NCI-H2227 (cell line): ENCODE results near the gene PLA2G2C.

ENCODE experiments used
- DNase-seq: peaks from one replicate; lab custom pipeline; 2025; ENCODE audit not compliant: unreplicated experiment; lab: John Stamatoyannopoulos, UW

PLA2G2C gene

DNA sequence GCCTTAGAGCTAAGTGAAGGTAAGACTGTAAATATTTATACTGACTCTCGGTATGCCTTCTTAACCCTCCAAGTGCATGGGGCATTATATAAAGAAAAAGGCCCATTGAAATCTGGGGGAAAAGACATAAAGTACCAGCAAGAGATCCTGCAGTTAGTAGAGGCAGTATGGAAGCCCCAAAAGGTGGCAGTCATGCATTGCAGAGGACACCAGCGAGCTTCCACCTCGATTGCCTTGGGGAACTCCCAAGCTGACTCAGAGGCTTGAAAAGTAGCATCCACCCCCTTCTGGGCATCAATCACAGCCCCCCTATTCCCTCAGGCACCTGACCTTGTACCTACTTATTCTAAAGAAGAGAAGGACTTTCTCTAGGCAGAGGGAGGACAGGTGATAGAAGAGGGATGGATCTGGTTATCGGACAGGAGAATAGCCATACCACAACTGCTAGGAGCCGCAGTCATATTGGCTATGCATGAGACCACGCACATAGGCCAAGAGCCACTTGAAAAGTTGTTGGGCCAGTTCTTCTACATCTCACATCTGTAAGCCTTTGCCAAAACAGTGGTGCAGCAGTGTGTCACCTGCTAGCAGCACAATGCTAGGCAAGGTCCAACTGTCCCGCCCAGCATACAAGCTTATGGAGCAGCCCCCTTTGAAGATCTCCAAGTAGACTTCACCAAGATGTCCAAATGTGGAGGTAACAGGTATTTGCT lies 27.8 kb downstream of the PLA2G2C start:
- no peak for DNase-seq

DNA sequence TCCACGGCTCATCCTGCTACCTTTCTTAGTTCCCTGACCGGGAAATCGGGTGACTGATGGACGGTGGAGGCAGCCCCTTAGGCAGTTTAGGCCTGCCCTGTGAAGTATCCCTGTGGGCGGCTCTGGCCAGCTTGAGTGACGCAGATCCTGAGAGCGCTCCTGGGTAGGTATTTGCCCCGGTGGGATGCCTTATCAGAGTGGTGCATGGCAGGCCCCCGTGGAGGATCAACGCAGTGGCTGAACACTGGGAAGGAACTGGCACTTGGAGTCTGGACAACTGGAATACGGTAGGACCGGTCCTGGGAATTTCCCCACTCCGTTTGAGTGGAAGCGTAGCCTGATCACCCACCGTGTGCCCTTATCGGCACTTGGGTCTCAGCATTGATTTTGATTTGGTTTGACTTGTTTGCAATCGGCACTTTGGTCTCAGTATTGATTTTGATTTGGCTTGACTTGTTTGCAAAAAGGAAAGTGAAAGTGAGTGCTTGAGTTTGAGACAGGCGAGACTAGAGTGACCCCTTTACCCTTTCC lies 32.0 kb downstream of the PLA2G2C start:
- DNase-seq: no peak

DNA sequence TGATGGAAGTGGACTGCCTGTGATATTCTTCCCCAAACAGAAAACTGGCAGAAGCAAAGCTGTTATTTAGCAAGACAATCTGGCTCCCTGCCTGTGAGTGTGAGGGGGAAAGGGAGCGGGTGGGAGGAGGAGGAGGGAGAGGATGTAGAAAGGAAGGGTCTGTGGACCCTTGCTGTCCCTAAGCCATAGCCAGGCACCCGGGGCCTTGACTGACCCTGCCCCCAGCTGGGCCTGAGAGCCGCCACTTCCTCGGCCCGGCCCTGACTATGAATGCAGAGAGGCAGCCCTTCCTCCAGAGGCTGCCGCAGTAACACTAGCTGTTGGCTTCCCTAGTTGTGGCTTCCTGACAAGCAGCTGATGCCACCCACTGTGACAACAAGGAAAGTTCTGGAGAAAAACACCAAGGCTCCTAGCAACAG lies 33.3 kb downstream of the PLA2G2C start:
- peak; percentile 23 for DNase-seq

DNA sequence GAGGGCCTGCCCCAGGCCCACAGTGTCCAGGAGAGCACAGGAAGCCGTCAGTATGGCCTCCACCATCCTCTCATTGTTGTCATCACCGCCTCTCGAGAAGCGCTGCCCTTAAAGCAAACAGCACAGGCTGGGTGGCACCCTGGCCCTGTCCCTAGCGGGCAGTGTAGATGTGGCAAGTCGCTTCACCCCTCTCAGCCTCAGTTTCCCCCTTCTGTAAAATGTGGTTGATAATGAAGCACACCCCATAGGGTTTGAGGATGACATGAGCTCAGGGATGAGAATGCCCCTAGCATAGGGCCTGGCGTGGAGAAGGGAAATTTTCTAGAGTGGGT lies 33.8 kb downstream of the PLA2G2C start:
- no peak for DNase-seq

DNA sequence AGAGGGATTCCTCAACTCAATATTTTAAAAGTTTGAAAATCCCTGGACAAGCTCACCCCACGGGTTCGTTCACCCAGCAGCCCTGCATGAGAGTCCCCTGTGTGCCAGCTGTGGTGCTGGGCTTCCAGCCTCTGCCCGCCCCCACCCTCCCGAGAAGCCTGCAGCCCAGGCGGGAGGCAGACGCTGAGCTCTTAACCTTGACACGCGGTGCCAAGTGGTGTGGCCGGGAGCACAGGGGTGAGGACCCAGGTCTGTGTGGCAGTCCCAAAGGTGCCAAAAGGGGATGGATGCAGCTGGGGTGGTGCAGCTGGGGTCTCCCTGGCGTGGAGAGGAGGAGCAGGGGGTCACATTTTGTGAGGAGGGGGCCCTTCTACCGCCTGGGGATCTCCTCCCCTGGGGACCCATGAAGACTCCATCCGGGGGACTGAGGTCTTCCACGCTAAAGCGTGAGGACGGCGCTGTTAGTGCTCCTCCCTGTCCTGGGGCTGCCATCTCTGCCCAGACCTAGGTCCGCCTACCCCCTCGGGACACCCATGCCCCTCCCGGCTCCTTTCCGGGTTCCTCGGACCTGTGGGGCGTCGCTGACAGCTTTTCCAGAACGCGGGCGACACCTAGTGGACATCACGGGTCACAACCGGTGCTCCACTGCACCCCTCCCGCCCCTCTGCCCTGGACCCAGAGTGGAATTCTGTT lies 34.3 kb downstream of the PLA2G2C start:
- DNase-seq: peak; percentile 87

DNA sequence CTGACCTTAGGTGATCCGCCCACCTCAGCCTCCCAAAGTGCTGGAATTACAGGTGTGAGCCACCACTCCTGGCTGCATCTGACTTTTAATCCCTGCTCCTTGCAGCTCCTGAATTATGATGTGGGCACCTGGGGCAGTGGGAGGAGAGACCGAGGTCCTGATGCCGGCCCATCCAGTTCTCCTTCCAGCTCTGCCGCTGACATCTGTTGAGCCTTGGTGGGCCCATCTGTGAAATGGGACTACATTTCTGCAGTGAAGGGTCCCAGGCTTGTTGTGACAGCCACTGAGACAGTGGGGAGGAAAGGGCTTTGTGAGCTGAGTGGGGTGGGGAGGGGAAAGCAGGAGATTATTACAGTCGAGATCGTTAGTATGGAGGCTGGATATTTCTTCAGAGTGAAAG lies 35.3 kb downstream of the PLA2G2C start:
- no peak for DNase-seq

DNA sequence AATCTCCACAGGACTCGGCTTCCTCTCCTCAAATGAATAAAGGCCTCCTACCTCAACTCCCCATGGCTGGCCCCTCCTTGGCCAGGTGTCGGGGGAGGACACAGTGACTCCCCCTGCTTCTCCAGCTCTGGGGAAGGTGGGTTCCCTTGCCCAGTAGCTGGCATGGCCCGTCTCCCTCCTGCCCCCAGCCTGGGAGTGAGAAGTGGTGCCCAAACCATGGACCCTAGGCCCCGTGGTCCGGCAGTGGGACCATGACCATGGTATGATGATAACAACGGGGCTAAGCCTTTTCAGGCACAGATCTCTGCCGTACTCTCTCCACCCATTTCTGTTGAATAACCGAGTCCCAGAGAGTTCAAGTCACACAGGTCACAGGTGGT lies 36.0 kb downstream of the PLA2G2C start:
- no peak for DNase-seq

DNA sequence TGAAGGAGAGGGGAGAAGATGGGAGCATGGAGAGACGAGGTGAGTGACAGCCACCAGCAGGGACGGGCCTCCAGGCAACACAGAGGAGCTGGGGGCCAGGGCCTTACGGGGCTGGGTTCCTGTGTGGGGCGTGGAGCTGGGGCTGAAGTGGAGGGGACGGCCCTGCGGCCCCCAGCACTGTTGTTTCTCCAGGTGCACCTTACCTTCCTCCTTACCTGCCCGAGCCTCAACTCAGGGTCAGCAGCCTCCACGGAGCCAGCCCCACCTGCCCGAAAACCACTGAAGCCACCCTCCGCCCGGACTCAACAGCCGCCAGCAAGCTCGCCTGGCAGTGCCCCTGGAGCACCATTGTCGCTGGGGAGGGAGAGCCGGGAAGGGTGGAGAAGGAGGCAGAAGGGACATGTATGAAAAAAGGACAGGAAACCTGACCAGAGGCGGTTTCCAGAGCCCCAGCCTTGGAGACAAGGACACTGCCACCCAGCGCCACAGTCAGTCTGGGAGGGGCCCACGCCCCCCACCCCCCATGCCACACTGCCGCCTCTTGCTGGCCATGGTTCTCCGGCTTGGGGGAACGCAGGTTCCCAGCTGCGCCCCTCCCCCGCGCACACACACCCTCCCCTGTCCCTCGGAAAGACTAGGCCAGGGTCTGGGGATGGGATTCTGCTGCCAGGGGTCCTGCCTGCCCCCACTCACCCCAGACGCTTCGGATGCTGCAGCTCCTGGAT lies 36.6 kb downstream of the PLA2G2C start:
- no peak for DNase-seq

DNA sequence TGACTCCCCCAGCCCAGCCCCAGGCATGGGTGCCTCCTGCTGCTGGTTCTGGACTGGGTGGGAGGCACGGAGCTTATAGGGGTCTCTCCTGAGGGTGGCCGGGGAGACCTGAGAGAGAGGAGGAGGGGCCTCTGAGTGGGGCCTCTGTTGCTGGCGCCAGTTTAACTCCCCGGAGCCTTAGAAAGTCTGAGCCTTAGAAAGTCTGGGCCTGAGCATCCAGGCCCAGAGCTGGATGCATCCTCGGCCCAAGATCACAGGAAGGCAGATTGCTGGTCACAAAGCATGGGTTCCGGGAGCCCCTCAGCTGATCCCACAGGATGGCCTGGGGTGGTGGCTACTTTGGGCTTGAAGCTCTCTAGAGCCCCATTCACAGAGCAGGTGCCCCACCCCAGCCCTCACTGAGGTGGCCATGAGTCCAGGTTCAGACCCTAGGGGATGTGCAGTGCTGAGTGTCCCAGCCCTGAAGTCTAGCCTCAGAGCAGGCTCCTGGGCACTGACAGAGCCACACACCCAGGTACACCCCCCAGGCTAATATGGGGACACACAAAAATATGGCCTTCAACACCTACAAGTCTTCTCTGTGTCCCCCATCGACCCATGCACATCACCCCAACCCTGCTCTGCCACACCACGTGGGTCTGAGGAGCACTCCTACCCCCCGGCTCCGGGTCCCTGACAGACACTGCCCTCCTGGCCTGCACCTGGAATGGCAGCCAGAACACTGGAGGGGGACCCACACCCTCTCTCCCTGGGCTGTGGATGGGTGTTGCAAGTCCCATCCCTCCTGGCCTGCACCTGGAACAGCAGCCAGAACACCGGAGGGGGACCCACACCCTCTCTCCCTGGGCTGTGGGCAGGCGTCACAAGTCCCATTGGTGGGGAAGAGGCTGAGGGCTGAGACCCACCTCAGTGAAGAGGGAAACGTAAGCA lies 37.5 kb downstream of the PLA2G2C start:
- no peak for DNase-seq

DNA sequence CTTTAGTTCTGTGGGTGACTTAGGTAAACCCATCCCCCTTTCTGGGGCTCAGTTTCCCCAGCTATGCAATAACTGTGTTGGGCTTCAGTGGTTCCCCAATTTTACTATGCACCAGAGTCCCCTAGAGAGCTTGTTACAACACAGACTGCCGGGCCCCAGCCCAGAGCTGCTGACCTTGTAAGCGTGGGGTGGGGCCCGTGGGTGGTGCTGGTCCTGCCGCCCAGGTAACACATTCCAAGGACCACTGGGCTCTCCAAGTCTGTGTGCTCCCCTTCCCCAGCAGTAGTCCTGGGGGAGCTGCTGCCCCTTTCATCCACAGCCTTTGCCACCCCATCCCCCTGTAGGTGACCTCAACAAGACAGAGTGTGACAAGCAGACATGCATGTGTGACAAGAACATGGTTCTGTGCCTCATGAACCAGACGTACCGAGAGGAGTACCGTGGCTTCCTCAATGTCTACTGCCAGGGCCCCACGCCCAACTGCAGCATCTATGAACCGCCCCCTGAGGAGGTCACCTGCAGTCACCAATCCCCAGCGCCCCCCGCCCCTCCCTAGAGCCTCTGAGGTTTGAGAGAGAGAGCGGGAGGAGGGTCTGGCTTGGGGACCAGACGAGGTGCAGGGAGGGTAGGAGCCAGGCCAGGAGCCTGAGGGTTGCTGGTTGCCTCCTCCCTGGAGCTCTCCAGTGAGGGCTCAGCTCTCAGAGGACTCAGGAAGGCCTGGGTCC lies 38.3 kb downstream of the PLA2G2C start:
- no peak for DNase-seq

DNA sequence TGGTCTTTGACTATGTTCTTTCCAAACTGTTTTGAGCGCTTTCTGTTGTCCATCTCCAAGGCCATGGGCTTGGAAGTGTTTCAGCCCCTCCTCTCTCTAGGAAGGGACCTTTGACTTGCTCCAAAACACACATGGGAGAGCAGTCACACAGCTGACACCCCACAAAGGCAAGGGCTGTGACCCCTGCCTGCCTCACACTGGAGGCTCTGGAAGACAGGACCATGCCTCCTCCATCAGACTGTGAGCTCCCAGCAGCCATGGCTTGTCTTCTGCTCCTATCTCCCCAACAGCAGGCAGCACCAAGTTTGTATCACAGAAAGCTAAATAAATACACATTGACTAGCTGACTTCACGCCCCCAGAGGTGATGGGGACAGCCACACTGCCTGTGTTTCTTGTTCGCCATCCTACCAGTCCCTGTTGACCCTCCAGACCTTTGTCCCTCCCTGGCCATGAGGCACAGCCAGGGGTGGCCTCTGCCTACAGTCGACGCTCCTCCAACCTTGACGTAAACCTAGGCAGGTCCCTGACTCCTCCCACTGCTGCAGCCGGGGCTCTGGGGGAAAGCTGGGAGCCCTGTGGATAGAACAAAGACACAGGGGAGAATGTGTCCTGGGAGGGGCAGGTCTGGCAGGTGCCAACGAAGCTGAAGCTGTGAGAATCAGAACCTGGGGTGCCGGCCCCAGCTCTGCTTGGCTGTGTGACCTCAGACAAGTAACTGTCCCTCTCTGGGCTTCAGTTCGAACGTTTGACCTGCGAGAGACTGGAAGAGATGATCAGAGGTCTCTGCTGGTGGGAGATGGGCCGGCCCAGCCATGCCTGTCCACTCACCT lies 42.4 kb downstream of the PLA2G2C start:
- DNase-seq: no peak

DNA sequence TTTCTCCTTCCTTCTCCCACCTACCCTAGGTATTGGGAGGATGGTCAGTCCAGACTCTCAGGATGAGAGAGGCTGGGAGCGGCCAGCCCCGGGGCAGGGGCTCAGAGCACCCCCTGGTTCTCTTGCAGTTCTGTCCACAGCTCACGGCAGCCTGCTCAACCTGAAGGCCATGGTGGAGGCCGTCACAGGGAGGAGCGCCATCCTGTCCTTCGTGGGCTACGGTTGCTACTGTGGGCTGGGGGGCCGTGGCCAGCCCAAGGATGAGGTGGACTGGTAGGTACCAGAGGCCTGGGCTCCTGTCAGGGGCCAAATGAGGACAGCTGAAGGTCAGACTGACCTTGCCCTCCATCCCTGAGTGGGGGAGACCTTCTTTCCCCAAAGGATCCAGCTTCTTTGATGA lies 43.0 kb downstream of the PLA2G2C start:
- no peak for DNase-seq

DNA sequence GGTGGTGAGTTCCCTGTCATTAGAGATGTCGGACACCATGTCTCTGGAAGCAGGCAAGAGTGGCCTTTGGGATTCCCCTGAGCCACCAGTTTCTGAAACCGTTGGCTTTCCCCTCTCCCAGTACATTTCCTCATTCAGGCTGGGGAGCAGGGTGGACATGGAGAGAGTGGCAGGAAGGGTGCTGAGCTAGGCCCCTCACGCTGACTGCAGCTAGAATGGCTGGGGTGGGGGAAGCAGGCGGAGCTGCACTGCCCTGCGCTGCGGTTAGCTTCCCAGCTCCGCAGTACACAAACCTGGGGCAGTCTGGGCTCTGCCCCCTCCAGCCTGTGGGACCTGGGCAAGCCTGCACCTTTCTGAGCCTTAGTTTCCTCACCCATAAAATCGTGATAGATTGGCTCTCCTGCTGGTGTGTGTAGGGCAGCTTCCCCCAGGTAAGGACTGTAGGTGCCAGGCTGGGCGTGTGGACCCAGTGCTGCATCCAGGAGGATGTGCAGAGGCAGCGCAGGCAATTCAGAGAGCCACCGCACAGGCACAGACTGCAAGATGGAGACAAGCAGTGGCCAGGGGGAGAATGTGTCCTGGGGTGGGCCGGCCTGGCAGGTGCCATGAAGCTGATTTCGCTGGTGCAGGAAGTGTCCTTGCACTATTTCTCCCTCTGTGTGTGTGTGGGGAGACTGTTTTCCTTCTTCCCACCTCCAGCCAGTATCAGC lies 44.2 kb downstream of the PLA2G2C start:
- DNase-seq: no peak

DNA sequence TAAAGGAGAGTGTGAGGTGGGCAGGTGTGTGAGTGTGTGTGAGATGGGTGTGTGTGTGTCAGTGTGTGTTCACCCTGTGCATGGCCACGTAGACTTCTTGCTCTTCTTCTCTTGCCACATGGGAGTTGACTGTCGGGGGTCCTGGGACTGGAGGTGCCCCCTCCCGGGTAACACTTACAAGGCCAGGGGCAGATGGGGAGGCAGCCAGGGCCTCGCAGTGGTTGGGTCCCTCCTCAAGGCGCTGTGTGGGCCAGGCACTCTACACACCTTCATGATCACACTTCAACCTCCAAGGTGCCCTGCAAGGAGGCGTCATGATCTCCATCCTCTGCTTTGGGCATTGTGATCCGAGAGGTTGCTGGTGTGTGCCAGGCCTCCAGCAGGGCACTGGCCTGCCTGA lies 44.9 kb downstream of the PLA2G2C start:
- no peak for DNase-seq

DNA sequence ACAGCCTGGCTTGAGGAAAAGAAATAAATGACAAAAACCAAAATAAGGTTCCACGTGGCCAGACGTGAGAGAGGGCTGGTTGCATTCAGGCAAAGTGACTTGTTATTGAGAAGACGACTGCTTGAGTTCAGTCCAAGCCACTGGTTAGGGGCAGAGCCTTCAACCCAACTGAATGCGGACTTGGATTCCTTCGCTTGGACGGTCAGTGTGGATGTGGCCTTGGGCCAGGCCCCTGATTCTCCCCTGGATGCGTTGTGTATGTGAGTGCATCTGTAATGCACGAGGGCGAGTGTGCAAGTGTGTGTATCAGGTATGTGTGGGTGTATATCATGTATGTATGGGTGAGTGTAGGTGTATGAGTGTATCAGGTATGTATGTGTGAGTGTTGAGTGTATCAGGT lies 45.3 kb downstream of the PLA2G2C start:
- no peak for DNase-seq

DNA sequence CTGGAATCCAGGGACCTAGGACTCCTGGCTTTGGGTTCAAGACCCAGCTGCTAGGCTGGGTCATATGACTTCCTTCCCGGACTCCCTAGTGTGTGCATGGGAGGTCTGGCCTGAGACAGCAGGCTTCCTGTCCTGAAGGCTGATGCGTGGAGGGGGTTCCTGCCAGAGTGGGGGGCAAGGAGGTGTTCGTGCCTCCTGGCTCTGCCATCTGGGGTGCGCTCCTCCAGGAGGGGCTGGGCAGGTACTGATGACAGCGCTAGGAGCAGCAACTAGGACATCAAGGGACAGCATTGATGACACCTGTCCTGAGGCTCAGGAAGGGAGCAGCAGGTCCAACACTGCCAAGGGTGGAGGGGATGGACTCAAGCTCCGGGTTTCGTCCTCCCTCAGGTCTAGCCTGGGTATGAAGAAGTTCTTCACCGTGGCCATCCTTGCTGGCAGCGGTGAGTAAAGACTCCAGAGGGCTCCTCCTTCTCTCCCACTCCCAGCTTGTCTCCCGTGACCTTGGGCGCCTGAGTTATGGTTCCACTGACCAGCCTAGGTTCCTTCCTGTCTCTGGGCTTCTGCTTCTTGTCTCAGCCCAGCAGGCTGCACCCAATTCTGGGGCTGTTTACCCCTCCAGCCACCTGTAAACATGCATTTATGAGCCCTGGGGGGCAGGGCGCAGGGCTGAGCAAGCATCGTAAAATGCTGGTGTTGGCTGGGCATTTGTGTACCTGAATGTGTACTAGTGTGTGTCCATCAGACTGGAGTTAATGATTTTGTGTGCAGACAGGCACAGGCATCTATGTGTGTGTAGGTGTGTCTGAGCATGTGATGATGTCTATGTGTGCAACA lies 46.3 kb downstream of the PLA2G2C start:
- no peak for DNase-seq

DNA sequence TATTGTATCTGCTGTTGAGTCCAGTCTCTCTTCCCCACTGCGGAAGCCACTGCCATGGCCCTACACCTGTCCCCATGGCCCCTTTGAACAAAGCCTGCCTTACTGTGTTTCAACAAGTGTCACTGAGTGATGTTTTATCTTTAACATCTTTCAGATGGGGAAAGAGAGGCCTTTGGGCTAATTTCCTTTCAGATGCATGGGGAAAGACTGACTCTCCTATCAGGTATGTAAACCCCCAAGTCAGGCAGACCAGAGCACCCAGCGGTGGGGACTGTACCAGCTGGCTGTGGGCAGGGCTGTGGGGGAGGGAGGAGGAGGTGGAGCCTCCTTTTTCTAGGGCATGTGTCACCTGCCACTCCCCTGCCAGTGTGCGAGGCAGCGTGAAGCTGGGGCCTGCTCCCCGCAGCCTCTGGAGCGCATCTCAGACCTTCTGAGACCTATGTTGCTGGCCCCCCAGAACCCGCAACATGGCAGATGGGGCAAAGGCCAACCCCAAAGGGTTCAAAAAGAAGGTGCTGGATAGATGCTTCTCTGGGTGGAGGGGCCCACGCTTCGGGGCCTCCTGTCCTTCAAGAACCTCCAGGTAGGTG lies 47.3 kb downstream of the PLA2G2C start, which contains the start of gene PLA2G2F:
PLA2G2F (plus strand) TSS at position 363 of the 590 bp plus-strand sequence; CDS start at position 468, 105 bp downstream.
- DNase-seq: no peak
